Activated naive CD4-positive, alpha-beta T cell (primary cell): ENCODE results near the gene SGIP1.
"Not testable (repeated sequence)": the region's sequence is repeated elsewhere in the genome, so short reads cannot be mapped to it uniquely, and the experiment has no call there.

Experiments used
- DNase-seq, 4 experiments: peaks; one replicate each; lab custom pipeline; 2025; lab: John Stamatoyannopoulos, UW

SGIP1 gene

DNA sequence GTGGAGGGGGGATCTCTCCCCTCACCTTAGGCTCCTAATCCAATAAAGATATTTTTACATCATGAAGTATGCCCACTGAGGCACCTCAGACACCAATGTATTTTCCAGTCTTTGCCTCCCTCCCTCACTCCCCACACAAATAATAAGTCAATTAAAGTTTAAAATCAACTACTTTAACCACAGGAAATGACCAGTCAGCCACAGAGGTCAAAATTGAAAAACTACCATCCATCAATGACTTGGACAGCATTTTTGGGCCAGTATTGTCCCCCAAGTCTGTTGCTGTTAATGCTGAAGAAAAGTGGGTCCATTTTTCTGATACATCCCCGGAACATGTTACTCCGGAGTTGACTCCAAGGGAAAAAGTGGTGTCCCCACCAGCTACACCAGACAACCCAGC lies 147.7 kb downstream of the SGIP1 start:
- DNase-seq, result no peak

DNA sequence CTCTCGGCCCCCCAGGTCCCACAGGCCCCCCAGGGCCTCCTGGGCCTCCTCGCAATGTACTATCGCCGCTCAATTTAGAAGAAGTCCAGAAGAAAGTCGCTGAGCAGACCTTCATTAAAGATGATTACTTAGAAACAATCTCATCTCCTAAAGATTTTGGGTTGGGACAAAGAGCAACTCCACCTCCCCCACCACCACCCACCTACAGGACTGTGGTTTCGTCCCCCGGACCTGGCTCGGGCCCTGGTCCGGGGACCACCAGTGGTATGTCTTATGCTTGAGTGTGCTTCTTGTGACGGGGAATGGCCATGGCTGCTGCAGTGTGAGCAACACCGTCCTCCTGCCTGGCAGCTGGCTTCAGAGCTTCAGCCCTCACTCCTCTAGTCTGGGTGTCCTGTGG lies 148.2 kb downstream of the SGIP1 start:
- DNase-seq, result no peak

DNA sequence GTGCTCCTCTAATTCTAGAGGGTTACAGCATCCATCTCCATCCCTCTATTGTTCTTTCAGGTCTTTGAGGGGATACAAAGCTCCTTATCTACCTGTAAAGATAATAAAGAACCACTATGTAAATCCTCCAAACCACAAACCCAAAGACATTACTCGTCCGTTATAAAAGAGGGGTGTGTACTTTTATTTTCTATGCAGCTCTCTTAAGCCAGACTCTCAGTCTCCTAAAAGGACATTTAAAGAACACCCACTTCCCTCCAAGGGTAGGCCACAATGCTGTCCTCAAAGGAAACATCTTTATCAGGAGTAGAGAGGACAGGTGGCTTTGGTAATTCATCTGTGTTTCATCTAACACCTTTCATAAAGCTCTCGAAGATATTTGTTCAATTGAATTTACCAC lies 150.4 kb downstream of the SGIP1 start:
- no peak for DNase-seq

DNA sequence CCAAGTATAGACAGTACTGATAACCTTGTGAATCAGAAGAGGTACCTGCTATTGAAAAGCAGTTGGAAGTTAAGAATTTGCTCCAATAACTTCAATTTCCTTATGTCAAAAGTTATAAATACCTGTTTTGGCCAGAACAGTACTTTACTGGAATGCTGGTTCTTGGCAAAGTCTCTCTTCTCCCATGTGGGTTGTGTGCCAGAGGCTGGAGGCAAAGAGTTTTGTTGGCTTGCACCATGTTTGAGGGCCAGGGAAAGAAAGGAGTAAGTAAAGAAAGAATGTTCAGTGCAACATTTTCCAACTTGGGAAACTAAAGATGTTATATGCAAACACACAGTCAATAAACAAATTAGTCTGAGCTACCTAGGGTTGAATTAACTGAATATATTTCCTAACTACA lies 151.3 kb downstream of the SGIP1 start:
- no peak for DNase-seq

DNA sequence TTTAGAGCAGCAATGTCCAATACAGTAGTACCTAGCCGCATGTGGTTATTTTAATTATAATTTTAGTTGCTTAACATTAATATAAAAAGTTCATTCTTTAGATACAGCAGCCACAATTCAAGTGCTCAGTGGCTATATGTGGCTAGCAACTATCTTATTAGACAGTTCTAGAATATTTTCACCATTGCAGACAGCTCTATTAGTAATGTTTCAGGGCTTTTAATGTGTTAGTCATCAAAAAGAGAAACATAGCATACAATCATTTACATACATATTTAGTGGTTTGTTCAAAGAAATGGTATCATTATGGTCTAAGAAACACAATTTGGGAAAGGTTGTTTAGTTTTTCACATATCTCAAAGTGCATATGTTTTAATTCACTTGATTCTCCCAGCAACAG lies 151.7 kb downstream of the SGIP1 start:
- DNase-seq, result no peak

DNA sequence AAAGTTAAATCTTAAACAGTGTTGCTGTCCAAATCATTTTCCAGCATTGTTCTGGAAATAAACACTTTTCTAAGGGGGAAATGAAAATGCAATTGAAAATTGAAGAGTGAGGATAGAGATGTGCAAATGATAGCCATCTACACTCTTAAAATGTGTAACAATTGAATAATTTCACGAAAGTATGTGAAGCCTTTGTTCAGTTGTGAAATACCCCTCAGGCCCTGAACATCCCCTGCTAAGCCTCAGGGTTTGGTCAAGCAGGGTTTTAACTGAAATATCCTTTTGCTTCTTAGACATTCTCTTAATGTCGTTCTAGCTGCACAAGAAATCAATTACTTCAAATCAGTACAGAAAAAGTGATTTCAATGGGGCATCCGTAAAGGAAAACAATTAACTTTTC lies 152.5 kb downstream of the SGIP1 start:
- no peak for DNase-seq

DNA sequence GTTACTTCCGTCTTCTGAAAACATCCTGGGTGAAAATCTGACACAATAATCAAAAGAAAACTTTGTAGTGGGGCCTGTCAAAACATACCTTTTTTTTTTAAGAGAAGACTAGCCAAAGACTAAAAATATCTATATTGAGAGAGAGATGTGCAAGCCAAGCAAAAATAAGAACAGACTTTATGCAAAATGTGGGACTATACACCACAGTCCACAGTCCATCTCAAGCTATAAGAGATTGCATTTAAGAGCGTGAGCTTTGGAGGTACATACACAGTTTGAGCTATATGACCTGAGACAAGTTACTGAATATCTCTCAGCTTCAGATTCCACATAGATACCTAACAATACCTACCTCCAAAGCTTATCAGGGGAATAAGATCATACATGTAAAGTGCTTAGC lies 153.4 kb downstream of the SGIP1 start:
- no peak for DNase-seq

DNA sequence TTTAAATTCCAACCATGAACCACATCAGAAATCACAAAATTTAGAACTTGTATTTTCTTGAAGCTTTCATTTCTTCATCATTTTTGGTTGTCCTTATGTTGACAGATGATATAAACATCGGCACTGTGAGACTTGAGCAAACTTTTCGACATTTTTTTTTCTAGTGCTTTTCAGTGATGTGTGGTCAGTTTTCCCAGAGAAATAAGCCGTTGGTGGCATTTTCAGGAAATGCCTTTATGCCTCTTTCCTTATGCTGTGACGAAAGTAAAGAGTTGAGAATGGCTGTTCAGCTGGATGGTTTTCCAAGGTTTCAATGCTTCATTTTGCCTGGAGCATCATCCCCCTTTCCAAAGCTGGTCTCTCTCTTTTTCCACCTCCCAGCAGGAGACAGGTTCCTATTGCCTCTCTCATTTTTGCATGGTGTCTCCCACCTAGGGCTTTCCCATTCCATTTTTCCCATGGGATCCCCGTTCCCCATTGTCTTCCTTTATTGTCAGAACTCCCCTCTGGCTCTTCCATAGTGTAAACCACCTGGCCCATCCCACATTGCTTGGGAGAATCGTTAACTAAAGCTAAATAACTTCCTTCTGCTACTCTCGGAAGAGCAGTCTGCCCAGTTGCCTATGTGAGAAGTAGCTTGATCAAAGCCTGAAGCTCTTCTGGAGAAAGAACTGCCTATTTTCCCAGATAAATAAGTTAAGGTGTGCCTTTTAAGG lies 156.9 kb downstream of the SGIP1 start:
- DNase-seq, result no peak

DNA sequence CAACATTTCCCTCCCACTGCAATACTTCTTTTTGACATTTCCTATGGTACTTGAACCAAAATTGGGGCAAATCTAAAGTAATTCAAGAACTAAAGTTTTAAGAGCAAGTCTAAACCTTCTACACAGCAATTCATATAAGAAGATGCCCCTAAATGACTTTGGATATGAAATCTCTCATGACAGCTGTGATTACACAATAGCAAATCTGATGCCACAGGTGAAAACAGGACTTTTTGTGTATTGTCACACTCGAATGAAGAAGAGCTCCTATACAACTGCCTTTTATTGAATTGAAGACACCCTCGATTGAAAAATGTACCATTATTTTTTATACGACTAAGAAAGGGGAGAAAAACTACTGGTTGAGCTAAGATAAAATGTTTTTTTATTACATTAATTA lies 158.7 kb downstream of the SGIP1 start:
- DNase-seq, result no peak

DNA sequence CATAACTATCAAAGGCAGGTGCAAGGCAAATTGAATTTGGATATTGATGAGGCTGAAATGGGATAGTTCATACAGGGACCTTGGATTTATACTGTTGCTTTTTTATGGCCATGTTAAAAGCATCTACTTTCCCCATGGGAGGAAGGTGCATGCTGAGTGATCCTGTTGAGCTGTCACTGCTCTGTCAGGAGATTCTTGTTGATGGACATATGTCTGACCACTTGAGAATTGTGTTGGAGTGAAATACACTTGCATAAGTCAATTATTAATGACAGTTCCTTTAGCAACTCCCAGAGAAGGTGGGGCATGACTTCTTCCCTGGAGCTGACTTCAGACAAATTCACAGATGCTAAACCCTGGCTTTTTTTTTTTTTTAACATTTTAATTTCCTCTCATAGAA lies 159.9 kb downstream of the SGIP1 start:
- no peak for DNase-seq

DNA sequence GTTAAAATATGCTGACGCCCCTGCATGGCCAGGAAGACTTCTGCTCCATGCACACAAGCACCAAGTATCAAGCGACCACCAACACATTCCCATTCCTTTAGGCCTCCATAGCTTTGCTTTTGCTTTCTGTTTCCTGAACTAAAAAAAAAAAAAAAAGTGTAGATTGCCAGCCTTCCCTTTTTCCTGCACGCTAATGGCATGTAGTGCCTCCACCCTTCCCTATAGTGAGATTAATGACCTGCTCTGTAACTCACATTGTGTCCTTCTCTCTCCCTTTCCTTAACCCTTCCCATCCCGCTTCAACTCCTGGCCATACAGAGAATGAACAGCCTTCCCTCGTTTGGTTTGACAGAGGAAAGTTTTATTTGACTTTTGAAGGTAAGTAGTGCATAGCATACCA lies 161.2 kb downstream of the SGIP1 start:
- DNase-seq, result no peak

DNA sequence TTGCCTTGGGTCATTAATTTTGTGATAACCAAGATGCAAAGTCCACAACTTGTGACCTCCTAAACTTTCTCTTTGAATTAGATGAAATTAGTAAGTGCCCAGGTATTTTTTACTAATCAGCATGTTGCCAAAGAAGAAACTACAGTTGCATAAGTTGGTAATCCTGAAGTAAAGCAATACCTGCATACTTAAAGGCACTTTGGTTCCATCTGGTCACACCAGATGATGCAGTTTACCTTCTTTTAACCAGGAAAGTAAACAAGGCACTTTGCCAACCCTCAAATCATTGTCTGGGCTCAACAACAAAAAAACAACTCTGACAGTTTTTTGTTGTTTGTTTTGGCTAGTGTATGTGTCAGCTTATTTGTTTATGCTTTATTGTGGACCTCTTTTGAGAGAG lies 162.8 kb downstream of the SGIP1 start:
- DNase-seq, result no peak

DNA sequence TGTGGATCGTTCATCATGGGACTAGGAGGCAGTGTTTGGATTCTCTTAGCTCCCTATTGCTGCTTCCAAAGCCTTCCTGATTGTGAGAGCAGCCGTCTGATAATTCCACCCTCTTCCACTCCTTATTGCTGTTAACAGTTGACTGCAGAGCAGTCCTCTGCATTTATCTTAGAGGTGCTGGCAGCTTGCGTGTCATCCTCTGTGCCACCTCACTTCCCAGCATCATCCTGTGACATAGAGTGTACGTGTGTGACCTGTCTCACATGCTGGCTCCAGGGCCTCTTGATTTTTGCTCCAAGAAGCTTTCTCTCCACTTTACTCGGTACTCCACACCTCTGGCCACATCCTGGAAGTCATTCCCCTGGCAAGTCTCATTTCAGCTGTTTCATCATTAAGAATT lies 165.3 kb downstream of the SGIP1 start:
- DNase-seq, result no peak

DNA sequence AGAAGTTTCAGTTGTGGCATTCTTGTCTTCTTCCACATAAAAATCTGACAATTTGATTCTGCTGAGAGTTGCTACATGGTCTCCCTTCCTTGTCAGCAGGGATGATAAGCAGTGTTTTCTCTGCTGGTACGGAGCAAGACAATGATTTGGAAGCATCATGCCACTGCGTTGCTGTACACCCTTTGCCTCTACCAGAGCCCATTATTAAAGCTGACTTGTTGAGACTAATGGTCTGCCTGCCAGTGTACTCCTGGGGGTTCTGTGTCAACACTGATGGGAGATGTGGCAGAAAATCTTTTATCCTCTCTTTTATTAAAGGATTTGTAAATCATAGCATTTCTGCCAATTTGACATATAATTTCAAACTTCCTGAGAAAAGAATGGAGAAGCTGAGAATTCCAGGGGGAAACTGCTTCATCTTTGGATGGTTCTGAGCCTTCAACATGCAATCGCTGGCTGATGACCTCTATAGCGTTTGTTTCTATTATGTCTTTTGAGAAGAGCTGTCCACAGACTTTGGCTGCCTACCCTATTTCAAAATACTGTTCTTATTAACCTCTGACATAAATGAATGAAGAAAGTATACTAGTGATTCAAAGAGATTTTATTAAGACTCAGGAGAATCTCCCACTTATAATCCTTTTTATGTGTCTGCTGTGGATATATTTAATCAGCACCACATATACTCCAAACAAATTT lies 170.4 kb downstream of the SGIP1 start:
- no peak for DNase-seq

DNA sequence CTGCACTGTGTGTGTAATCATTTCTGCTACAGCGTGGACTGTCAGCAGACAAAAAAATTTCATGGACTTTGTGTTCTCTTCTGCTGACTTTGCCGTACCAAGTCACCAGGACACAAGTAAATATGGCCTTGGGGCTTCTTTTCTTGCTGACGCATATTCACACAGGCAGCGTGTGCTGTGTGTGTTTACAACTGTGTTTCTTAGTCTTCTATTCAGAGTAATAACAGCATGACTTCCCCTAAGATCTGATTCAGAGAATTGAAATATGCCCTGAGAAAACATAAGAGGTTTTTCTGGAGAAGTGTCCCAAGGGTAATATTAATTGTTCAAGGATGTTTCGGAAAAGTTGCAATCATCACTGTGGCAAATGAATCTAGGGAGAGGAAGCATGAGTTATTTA lies 171.2 kb downstream of the SGIP1 start:
- DNase-seq, result no peak

DNA sequence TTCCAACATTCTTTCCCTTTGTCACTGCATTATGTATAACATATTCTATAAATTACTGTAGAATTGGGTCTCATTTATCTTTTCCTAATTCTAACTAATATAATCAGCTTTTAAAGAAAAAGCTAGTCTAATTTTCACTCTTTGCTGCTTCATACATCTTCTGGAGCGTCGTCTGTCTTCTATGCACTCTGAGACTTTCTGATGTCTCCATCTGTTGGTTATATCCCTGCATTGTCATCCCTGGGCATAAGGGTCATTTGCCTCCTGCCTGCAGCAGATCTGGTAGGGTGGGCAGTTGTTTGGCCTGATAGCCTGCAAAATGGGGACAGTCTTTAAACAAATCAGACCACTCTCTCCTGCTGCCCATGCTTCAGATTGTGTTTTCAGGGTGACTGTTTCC lies 177.5 kb downstream of the SGIP1 start:
- DNase-seq, result no peak

DNA sequence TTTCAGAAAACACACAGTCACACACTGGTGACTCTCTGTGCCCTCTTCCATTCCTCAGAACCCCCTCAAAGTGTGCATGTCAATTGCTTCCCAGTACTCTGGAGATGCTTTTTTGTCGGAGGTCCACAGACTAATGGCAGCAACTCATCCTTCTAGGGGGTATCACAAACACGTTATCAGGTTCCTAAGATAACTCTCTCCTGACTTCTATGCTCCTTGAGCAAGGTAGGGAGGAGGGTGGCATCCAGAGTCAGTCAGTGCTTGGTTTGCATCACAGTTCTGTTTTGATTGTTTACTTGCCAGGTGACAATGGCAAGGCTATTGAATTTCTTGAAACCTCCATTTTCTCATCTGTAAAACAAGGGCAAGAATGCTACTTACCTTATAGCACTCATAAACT lies 178.9 kb downstream of the SGIP1 start:
- DNase-seq, result no peak

DNA sequence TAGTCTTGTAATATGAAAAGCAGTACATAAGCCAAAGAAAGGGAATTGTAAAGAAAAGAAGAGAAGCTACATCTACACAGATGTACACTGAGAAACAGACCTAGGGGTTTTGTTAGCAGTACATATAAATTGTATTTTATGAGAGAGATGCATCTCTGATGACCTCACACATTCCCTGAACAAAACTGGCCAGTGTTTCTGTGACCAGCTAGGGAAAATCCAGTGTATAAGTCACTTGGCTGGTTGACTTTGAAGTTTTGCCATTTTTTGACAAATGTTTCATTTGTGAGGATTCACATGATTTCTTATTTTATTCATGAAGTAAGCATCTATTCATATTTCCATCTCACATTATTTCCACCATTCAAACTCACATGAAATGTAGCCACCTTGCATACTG lies 190.0 kb downstream of the SGIP1 start:
- no peak for DNase-seq

DNA sequence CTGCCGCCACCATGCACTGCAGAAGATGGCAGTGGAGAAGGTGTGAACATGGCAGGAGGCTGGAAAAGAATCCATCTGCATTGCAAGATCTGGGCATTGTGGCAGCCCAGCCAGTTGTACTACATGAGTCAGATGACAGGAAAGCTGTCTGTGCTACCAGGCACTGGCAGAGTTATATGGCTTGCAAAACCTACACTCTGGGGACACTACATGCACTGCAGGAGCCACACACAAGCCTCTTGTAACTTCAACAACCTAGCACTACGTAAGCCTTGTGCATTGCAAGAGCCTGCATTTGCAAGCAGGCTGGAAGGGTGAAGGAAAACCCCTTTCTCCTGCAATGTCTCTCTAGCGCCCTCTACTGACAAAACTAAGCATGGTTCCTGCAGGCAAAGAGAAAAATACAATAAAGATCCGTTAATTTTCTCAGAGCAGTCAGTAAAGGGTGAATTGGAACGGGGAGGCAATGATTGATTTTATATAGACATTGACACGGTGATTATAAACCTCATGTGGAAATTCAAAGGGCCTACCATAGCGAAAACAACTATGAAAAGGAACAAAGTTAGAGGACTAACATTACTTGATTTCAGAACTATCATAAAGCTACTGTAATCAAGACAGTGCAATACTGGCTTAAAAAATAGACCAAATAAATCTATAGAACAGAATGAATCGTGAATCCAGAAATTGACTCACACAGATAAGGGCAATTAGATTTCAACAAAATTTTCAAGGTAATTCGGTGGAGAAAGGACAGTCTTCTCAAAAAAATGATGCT lies 192.1 kb downstream of the SGIP1 start:
- no peak for DNase-seq

DNA sequence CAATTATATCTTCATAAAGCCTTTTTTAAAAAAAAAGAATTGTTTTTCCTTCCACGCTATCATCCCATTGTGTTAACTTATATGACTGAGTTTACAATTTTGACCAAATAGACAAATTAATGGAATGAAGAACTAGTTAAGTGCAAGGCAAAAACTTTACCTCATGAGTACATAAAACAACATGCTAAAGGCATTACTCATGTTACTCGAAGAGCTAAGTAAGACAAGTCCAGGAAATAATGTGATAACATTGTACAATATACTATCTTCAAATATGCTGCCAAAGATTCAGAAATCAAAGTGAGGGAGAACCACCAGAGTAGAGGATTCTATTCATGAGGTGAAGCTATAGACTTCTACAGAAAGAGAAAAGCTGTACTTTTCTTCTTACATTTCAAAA lies 194.1 kb downstream of the SGIP1 start:
- DNase-seq, result no peak

DNA sequence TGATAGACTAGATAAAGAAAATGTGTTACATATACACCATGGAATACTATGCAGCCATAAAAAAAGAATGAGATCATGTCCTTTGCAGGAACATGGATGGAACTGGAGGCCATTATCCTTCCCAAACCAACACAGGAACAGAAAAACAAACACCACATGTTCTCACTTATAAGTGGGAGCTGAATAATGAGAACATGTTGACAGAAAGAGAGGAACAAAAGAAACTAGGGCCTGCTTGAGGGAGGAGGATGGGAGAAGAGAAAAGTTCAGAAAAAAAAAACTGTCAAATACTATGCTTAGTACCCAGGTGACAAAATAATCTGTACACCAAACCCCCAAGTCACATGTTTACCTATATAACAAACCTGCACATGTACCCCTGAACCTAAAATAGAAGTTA lies 194.8 kb downstream of the SGIP1 start:
- not testable (repeated sequence) for DNase-seq

DNA sequence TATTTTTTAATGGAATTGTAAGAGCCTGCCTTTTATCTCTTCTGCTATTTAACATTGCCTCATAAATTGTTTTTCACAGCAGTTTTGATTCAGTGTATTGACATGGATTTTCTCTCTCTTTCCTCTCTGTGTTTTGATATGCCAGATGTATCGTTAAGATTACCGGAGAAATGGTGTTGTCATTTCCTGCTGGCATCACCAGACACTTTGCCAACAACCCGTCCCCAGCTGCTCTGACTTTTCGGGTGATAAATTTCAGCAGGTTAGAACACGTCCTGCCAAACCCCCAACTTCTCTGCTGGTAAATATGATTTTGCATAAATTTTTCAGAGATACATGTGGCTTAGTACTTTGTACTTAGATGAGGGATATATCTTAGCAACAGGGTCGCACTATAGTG lies 195.2 kb downstream of the SGIP1 start:
- DNase-seq, result no peak

DNA sequence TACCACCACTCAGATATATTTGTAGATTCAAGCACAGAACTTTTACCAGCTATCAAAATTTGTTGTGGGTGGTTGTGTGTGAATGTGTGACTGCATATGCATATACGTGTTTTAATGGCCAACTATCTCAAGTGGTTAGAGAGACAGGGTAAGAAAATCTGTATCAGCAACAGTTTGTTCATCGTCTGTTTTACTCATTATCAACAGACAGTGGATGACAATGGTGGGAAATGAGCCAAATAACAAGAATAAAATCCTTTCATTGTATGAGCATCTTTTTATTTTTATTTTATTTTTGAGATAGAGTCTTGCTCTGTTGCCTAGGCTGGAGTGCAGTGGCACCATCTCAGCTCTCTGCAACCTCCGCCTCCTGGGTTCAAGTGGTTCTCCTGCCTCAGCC lies 195.6 kb downstream of the SGIP1 start:
- no peak for DNase-seq
